G401.6 (cell line): ENCODE measurements around the gene RPP25L.
"Not testable (repeated sequence)": the region's sequence is repeated elsewhere in the genome, so short reads cannot be mapped to it uniquely, and the experiment has no call there.

Experiments used
- FAIRE-seq: peaks from 2 replicates; lab custom pipeline; 2012; peaks lifted over from hg19 to GRCh38; lab: Jason Lieb, UNC

Gene RPP25L

GRCh38 chr9:34611811-34612787 is at the start of gene RPP25L:
RPP25L (minus strand) TSS chr9:34612097; CDS start chr9:34611296, 801 bp downstream.
- FAIRE-seq: no peak

GRCh38 chr9:34659592-34660253 is 47.8 kb upstream of the RPP25L start:
- no peak for FAIRE-seq

GRCh38 chr9:34658461-34658860 is 46.6 kb upstream of the RPP25L start:
- FAIRE-seq: no peak

- no peak for FAIRE-seq
These were observed 45.1 kb upstream of the RPP25L start for GRCh38 chr9:34656992-34657391.

GRCh38 chr9:34655394-34655793 is 43.5 kb upstream of the RPP25L start:
- no peak for FAIRE-seq

- no peak for FAIRE-seq
These were observed 42.6 kb upstream of the RPP25L start for GRCh38 chr9:34654323-34655051.

- no peak for FAIRE-seq
These were observed 41.5 kb upstream of the RPP25L start for GRCh38 chr9:34653151-34654072.

GRCh38 chr9:34652602-34653000 is 40.7 kb upstream of the RPP25L start:
- FAIRE-seq: no peak

- no peak for FAIRE-seq
These were observed 40.1 kb upstream of the RPP25L start, which contains the start of gene IL11RA for GRCh38 chr9:34651876-34652601. IL11RA (plus strand) TSS chr9:34652185; CDS start chr9:34655218, 3,033 bp downstream.

- no peak for FAIRE-seq
These were observed 39.4 kb upstream of the RPP25L start for GRCh38 chr9:34651321-34651720.

GRCh38 chr9:34650816-34651215 is 38.9 kb upstream of the RPP25L start:
- no peak for FAIRE-seq

GRCh38 chr9:34648673-34649072 is 36.8 kb upstream of the RPP25L start:
- FAIRE-seq: no peak

GRCh38 chr9:34647651-34648050 is 35.8 kb upstream of the RPP25L start:
- FAIRE-seq: no peak

- no peak for FAIRE-seq
These were observed 35.1 kb upstream of the RPP25L start for GRCh38 chr9:34647084-34647403.

- FAIRE-seq: peak; percentile 90
These were observed 34.5 kb upstream of the RPP25L start, which contains the start of gene GALT for GRCh38 chr9:34646211-34647083. GALT (plus strand) TSS chr9:34646675; CDS start chr9:34646705, 30 bp downstream.

- FAIRE-seq: no peak
These were observed 32.9 kb upstream of the RPP25L start for GRCh38 chr9:34644766-34645314.

GRCh38 chr9:34642679-34643078 is 30.8 kb upstream of the RPP25L start:
- FAIRE-seq: no peak

- FAIRE-seq: not testable (repeated sequence)
These were observed 27.4 kb upstream of the RPP25L start for GRCh38 chr9:34639322-34639721.

GRCh38 chr9:34638138-34638445 is 26.2 kb upstream of the RPP25L start:
- FAIRE-seq: no peak
